ENCODE data around the gene IFITM10.

The IFITM10 gene

DNA sequence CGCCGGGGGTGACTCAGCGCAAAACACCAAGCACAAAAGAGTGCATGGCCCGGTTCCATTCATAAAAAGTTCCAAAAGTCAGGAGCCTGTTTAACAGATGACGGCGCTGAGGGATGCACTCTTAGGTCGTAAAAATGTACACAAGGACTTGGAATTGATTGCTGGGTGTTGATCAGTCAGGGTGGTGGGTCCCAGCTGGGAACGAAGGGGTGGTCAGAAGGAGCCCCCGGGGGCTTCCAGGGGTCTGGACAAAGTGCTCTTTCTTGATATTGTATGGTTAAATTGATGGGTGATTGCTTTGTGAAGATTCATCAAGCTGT lies 20.7 kb downstream of the IFITM10 start:
- no peak for DNase-seq (ENCODE audit: low spot score)
- TF ChIP-seq, protein P1, sequence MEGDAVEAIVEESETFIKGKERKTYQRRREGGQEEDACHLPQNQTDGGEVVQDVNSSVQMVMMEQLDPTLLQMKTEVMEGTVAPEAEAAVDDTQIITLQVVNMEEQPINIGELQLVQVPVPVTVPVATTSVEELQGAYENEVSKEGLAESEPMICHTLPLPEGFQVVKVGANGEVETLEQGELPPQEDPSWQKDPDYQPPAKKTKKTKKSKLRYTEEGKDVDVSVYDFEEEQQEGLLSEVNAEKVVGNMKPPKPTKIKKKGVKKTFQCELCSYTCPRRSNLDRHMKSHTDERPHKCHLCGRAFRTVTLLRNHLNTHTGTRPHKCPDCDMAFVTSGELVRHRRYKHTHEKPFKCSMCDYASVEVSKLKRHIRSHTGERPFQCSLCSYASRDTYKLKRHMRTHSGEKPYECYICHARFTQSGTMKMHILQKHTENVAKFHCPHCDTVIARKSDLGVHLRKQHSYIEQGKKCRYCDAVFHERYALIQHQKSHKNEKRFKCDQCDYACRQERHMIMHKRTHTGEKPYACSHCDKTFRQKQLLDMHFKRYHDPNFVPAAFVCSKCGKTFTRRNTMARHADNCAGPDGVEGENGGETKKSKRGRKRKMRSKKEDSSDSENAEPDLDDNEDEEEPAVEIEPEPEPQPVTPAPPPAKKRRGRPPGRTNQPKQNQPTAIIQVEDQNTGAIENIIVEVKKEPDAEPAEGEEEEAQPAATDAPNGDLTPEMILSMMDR (IDR thresholded peaks at IDR 0.05): no peak
- no peak overlapping the region for H3K4me3 ChIP-seq
- no peak overlapping the region for H3K27ac ChIP-seq

DNA sequence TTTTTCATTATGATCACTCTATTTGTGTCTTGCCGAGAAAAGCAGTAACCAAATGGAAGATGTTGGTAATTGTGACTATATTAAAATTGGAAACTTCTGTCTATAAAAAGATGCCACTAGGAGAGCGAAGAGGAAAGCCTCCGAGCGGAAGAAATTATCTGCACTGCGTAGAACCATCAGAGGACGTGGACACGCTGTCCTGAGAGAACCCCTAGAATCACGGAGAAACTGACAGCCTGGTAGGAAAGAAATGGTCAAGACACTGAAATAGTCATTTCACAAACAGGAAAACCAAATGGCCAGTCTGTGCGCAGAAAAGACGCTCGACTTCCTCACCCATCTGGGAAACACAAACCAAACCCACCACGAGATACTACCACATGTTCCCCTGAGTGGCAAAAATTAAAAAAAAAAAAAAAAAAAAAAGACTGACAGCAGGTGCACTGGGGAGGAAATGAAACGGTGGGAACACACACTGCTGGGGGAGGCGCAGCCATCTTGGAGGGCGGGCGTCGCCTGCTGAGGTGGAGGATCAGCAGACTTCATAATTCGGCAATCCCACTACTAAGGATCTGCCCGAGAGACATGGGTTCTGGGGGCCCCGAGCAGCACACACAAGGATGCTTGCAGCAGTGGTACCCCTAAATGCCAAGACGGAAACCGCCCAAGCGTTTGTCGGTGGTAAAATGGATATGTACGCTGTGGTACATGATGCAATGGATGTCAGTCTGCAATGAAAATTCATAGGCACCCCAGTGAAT lies 21.3 kb downstream of the IFITM10 start:
- no peak overlapping the region for H3K4me3 ChIP-seq
- no peak for DNase-seq (ENCODE audit: low spot score)
- TF ChIP-seq, protein P1 (IDR thresholded peaks at IDR 0.05): no peak
- H3K27ac ChIP-seq: no peak overlapping the region

DNA sequence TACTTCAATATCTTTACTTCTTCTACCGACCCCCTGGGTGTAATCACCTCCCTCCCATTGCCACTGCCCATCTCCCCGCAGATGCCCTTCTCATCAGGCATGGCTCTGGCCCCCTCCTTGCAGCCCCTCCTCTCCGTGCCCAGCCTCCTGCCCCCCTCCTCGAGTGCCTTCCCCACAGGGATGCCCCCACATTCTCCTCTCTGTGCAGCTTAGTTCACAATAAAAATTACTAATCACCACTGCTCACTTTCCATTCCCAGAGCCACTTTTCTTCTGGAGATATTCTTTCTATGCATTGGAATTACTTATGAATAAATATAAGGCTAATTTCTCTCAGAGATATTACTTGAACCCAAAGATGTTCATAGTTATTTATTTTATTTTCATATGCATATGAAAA lies 22.1 kb downstream of the IFITM10 start:
- TF ChIP-seq, protein P1 (IDR thresholded peaks at IDR 0.05): no peak
- Histone ChIP-seq H3K4me3 (no peak overlapping the region), H3K27ac (no peak overlapping the region)
- DNase-seq (ENCODE audit: low spot score): no peak

DNA sequence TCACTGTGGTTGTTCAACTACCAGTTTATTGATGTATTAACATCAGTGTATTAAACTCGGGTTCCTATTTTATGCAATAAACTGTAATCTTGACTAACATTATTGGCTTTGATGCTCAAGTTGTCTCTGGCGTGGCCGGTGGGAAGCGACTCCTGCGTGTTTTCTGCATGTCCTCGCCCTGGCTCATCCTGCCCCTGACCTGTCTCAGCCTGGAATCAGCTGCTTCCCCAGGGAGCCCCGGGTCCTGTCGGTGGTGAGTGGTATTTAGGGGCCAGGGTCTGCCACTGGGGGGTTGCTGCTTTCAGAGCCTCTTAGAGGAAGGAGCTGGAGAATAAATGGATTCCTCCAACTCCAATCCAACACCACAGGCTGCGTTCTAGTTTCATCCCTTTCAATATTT lies 22.5 kb downstream of the IFITM10 start:
- Histone ChIP-seq H3K27ac (no peak overlapping the region), H3K4me3 (no peak overlapping the region)
- no peak for DNase-seq (ENCODE audit: low spot score)
- TF ChIP-seq, protein P1 (IDR thresholded peaks at IDR 0.05): no peak

DNA sequence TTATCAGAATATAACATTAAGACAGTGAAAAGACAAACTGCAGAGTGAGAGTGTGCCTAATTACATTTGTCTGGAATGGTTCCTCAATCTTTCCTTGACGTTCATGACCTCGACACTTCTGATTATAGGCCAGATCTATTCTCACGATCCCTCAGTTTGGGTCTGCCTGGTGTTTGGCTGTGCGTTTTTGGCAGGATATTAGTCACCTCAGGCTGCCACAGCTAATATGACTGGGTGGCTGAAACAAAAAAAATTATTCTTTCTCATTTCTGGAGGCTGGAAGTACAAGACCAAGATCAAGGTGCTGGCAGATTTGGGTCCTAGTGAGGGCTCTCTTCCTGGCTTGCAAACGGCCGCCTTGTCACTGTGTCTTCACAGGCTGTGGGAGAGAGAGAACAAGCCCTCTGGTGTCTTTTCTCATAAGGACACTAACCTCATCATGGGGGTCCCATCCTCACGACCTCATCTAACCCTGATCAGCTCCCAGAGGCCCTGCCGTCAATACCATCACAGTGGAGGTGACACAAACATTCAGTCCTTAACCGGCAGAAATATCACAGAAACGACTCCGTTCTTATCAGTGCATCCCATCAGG lies 23.2 kb downstream of the IFITM10 start:
- no peak for DNase-seq (ENCODE audit: low spot score)
- no peak overlapping the region for H3K4me3 ChIP-seq
- TF ChIP-seq, protein P1 (IDR thresholded peaks at IDR 0.05): no peak
- no peak overlapping the region for H3K27ac ChIP-seq

DNA sequence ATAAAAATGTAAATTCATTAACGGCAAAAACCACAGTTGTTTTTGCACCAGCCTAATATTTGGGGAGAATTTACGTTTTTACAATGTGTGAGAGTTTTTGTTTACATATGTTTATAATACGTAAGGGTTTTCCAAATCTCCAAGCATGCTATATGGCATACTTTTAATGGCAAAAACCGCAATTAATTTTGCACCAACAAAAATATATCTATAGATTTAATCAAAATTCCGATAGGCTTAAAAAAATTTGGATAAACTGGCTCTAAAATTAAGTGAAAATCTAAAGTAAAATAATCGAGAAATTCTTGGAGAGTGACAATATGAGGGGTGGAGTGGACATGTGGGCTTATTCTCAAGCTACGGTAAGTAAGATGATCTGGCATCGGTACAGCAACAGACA lies 30.6 kb downstream of the IFITM10 start:
- no peak for DNase-seq (ENCODE audit: low spot score)
- Histone ChIP-seq H3K27ac (no peak overlapping the region), H3K4me3 (no peak overlapping the region)
- TF ChIP-seq, protein P1 (IDR thresholded peaks at IDR 0.05): no peak

DNA sequence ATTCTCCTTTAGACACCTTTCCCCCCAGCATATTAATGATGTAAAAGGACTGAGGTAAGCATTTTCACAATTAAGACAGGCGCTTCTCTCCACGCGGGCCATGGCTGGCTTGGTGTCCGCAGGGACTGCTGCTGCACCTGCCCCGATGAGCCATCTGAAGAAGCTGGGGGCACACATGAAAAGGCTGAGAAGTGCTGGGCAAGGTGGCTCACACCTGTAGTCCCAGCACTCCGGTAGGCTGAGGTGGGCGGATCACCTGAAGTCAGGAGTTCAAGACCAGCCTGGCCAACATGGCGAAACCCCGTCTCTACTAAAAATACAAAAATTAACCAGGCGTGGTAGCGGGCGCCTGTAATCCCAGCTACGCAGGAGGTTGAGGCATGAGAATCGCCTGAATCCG lies 32.1 kb downstream of the IFITM10 start:
- H3K27ac ChIP-seq: peak overlapping the region in 1 of 2 donors; percentile 48

More for the DNA sequence above, 32.1 kb downstream of the IFITM10 start:
- DNase-seq (ENCODE audit: low spot score): no peak
- TF ChIP-seq, protein P1 (IDR thresholded peaks at IDR 0.05): no peak
- no peak overlapping the region for H3K4me3 ChIP-seq

Measured in coronary artery (tissue), 2 donors.